DOHH2 (cell line): ENCODE measurements around the gene STAG1.
"Not testable (repeated sequence)": the region's sequence is repeated elsewhere in the genome, so short reads cannot be mapped to it uniquely, and the experiment has no call there.

Source experiments
- H3F3A ChIP-seq: fragments of 200-600 bp; sonication (generic), shearing (Covaris generic); 2 replicates; pipeline ENCODE4 v1.6.0; 2016; ENCODE audit warnings: antibody characterized with exemption, mild to moderate bottlenecking; ENCODE audit not compliant: control insufficient read depth, insufficient read depth
- H3K27ac ChIP-seq: fragments of 200-600 bp; sonication (generic); 2 replicates; pipeline ENCODE4 v1.5.1; 2014; ENCODE audit warnings: low read depth, mild to moderate bottlenecking, low read length, moderate library complexity
- H3K27me3 ChIP-seq: fragments of 200-600 bp; sonication (generic); 2 replicates; pipeline ENCODE4 v1.6.1; 2014; ENCODE audit warnings: mild to moderate bottlenecking, low read length, mixed read lengths; ENCODE audit not compliant: control insufficient read depth
- H3K36me3 ChIP-seq: fragments of 200-600 bp; sonication (generic); 2 replicates; pipeline ENCODE4 v1.6.1; 2014; ENCODE audit warnings: mild to moderate bottlenecking, low read length, moderate library complexity, mixed read lengths; ENCODE audit not compliant: control insufficient read depth
- H3K4me1 ChIP-seq: fragments of 200-600 bp; sonication (generic); 2 replicates; pipeline ENCODE4 v1.6.1; 2014; ENCODE audit warnings: mild to moderate bottlenecking, low read length, mixed read lengths; ENCODE audit not compliant: control insufficient read depth
- H3K4me2 ChIP-seq: fragments of 200-600 bp; sonication (generic); 2 replicates; pipeline ENCODE4 v1.6.0; 2014; ENCODE audit warnings: mild to moderate bottlenecking, low read length, moderate library complexity
- H3K4me3 ChIP-seq: fragments of 200-600 bp; sonication (generic); 2 replicates; pipeline ENCODE4 v1.5.1; 2014; ENCODE audit warnings: mild to moderate bottlenecking, low read length, mixed read lengths
- H3K79me2 ChIP-seq: fragments of 200-600 bp; sonication (generic); 2 replicates; pipeline ENCODE4 v1.6.1; 2014; ENCODE audit warnings: mild to moderate bottlenecking, low read length, mixed read lengths; ENCODE audit not compliant: control insufficient read depth
- H3K9me2 ChIP-seq: fragments of 200-600 bp; sonication (generic); replicated peaks from 2 replicates; pipeline ENCODE4 v1.6.1; 2014; ENCODE audit warnings: mild to moderate bottlenecking, low read length, mixed read lengths; ENCODE audit not compliant: control insufficient read depth
- H3K9me3 ChIP-seq: fragments of 200-600 bp; sonication (generic); 2 replicates; pipeline ENCODE4 v1.6.1; 2014; ENCODE audit warnings: antibody characterized with exemption, low read length, mixed read lengths; ENCODE audit not compliant: control insufficient read depth, insufficient read depth
- H4K20me1 ChIP-seq: fragments of 200-600 bp; sonication (generic); 2 replicates; pipeline ENCODE4 v1.6.0; 2014; ENCODE audit warnings: low read depth, mild to moderate bottlenecking, antibody characterized with exemption, low read length, moderate library complexity; ENCODE audit not compliant: control insufficient read depth, insufficient read depth
- CTCF ChIP-seq: fragments of 200-600 bp; sonication (generic); IDR thresholded peaks from one replicate; pipeline ENCODE4 v1.5.1; 2014; ENCODE audit warnings: antibody characterized with exemption, mild to moderate bottlenecking, low read depth, low read length; ENCODE audit not compliant: poor library complexity, severe bottlenecking
- EZH2phosphoT487 ChIP-seq: fragments of 200-600 bp; sonication (generic); IDR thresholded peaks from 2 replicates; pipeline ENCODE4 v1.6.1; 2017; ENCODE audit warnings: borderline replicate concordance, mild to moderate bottlenecking, antibody characterized with exemption, low read length, moderate library complexity, mixed read lengths

Gene STAG1

GRCh38 chr3:136720091-136720490, 32.1 kb downstream of the STAG1 start:
- no peak overlapping the region for H3K4me2 ChIP-seq
- TF ChIP-seq CTCF (no peak), EZH2phosphoT487 (no peak)
- no peaks in the 10 kb centered on the region for H3K9me3 ChIP-seq
- H4K20me1 ChIP-seq: 0 out of 2 replicates have a peak, but pooled peaks cover 7% of the 10 kb centered on the region
- H3K79me2 ChIP-seq: peaks cover 85% of the 10 kb centered on the region
- no peaks in the 10 kb centered on the region for H3K9me2 ChIP-seq
- no peaks in the 10 kb centered on the region for H3K27me3 ChIP-seq
- no peak overlapping the region for H3K4me3 ChIP-seq
- H3K27ac ChIP-seq: no peak overlapping the region
- no peaks in the 10 kb centered on the region for H3F3A ChIP-seq
- H3K4me1 ChIP-seq: peaks cover 6% of the 10 kb centered on the region
- H3K36me3 ChIP-seq: no peaks in the 10 kb centered on the region; the same call in 1 of the 2 replicates

DNA sequence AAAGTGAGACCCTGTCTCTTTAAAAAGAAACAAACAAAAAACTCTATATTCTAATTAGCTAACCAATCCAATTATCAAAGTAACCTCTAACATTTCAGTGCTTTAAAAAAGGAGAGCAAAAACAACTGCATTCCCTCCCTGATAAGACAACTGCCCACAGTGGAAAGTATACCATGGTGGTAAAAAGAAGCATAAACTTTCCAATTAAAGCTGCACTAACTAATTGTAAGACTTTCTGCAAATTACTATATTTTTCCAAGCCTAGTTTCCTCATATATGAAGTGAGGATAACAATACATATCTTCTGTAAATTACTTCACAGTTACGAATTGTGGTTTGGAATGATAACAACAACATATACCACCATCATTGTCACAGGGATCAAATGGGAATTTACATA, 35.5 kb downstream of the STAG1 start:
- no peaks in the 10 kb centered on the region for H3F3A ChIP-seq
- no peak overlapping the region for H3K4me3 ChIP-seq
- H3K79me2 ChIP-seq: peaks cover 93% of the 10 kb centered on the region
- no peak overlapping the region for H3K27ac ChIP-seq
- no peaks in the 10 kb centered on the region for H3K4me1 ChIP-seq
- no peaks in the 10 kb centered on the region for H3K9me2 ChIP-seq
- H3K36me3 ChIP-seq: peaks cover 4% of the 10 kb centered on the region
- no peaks in the 10 kb centered on the region for H3K9me3 ChIP-seq
- H3K27me3 ChIP-seq: no peaks in the 10 kb centered on the region
- H4K20me1 ChIP-seq: 0 out of 2 replicates have a peak, but pooled peaks cover 3% of the 10 kb centered on the region
- H3K4me2 ChIP-seq: no peak overlapping the region
- TF ChIP-seq CTCF (no peak), EZH2phosphoT487 (no peak)

- H3K4me2 ChIP-seq: no peak overlapping the region
- no peaks in the 10 kb centered on the region for H3F3A ChIP-seq
- H3K36me3 ChIP-seq: peaks cover 8% of the 10 kb centered on the region; the same call in 1 of the 2 replicates
- H3K4me3 ChIP-seq: no peak overlapping the region
- no peaks in the 10 kb centered on the region for H4K20me1 ChIP-seq
- H3K9me3 ChIP-seq: no peaks in the 10 kb centered on the region
- TF ChIP-seq EZH2phosphoT487 (no peak), CTCF (no peak)
- no peaks in the 10 kb centered on the region for H3K9me2 ChIP-seq
- no peaks in the 10 kb centered on the region for H3K4me1 ChIP-seq
- peaks cover 94% of the 10 kb centered on the region for H3K79me2 ChIP-seq
- no peak overlapping the region for H3K27ac ChIP-seq
- no peaks in the 10 kb centered on the region for H3K27me3 ChIP-seq
These were observed 38.2 kb downstream of the STAG1 start for GRCh38 chr3:136714020-136714419.

DNA sequence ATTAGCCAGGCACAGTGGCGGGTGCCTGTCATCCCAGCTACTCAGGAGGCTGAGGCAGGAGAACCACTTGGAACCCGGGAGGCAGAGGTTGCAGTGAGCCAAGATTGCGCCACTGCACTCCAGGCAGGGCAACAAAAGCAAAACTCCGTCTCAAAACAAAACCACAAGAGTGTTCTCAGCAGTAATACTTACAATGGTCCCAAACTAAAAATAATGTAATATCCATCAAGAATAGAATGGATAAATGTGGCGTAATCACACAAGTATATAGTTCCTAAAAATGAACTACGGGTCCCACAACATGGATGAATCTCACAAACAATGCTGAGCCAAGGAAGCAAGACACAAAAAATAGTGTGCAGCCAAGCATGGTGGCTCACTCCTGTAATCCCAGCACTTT, 39.2 kb downstream of the STAG1 start:
- Histone ChIP-seq H3K9me3 (no peaks in the 10 kb centered on the region), H3F3A (no peaks in the 10 kb centered on the region), H3K36me3 (peaks cover 8% of the 10 kb centered on the region; the same call in 1 of the 2 replicates), H3K79me2 (peaks cover 94% of the 10 kb centered on the region), H4K20me1 (peaks cover under 1% of the 10 kb centered on the region; the same call in 1 of the 2 replicates), H3K4me2 (no peak overlapping the region), H3K27me3 (no peaks in the 10 kb centered on the region), H3K4me1 (no peaks in the 10 kb centered on the region), H3K4me3 (no peak overlapping the region), H3K9me2 (no peaks in the 10 kb centered on the region), H3K27ac (no peak overlapping the region)
- TF ChIP-seq EZH2phosphoT487 (no peak), CTCF (no peak)

GRCh38 chr3:136711888-136712287, 40.3 kb downstream of the STAG1 start:
- H3K36me3 ChIP-seq, H3K9me2 ChIP-seq, H3K27me3 ChIP-seq, H3K27ac ChIP-seq, H3K9me3 ChIP-seq, H3K4me2 ChIP-seq, H4K20me1 ChIP-seq, H3K4me3 ChIP-seq, H3F3A ChIP-seq, H3K4me1 ChIP-seq: not testable (repeated sequence)
- peaks cover 94% of the 10 kb centered on the region for H3K79me2 ChIP-seq
